Neutrophil (primary cell): ENCODE measurements around the gene TXNDC15.
"Not testable (repeated sequence)": the region's sequence is repeated elsewhere in the genome, so short reads cannot be mapped to it uniquely, and the experiment has no call there.

Source experiments
- H3K27ac ChIP-seq: fragments of 200-600 bp; sonication (generic); 2 replicates; pipeline ENCODE4 v1.5.1; 2016; ENCODE audit warnings: mild to moderate bottlenecking, moderate library complexity
- H3K27me3 ChIP-seq: fragments of 200-600 bp; sonication (generic); 2 replicates; pipeline ENCODE4 v1.6.0; 2016; ENCODE audit warnings: mild to moderate bottlenecking
- H3K36me3 ChIP-seq: fragments of 200-600 bp; sonication (generic); 2 replicates; pipeline ENCODE4 v1.5.1; 2017
- H3K4me1 ChIP-seq, 2 experiments: fragments of 200-600 bp in 1 of 2; sonication (generic) in 1 of 2; 1 replicate in 1 of 2; 2 replicates in 1 of 2; pipeline versions ENCODE4 v1.5.1 to v1.6.1; 2013 to 2016; ENCODE audit warnings: low read depth in 1 of 2, low read length in 1 of 2, mild to moderate bottlenecking in 1 of 2, moderate library complexity in 1 of 2; ENCODE audit not compliant: control insufficient read depth in 1 of 2, insufficient read depth in 1 of 2
- H3K4me3 ChIP-seq, 2 experiments: fragments of 200-600 bp in 1 of 2; sonication (generic) in 1 of 2; 1 replicate in 1 of 2; 2 replicates in 1 of 2; pipeline ENCODE4 v1.5.1; 2013 to 2016; ENCODE audit warnings: low read depth in 1 of 2, low read length in 1 of 2, mild to moderate bottlenecking in 1 of 2, moderate library complexity in 1 of 2
- H3K9me3 ChIP-seq: fragments of 200-600 bp; sonication (generic); 2 replicates; pipeline ENCODE4 v1.5.1; 2016
- TF ChIP-seq, protein P1 (sequence below): fragments of 200-600 bp; sonication (generic); IDR thresholded peaks from 2 replicates; pipeline ENCODE4 v1.5.1; 2016; ENCODE audit warnings: antibody characterized with exemption

Gene TXNDC15

DNA sequence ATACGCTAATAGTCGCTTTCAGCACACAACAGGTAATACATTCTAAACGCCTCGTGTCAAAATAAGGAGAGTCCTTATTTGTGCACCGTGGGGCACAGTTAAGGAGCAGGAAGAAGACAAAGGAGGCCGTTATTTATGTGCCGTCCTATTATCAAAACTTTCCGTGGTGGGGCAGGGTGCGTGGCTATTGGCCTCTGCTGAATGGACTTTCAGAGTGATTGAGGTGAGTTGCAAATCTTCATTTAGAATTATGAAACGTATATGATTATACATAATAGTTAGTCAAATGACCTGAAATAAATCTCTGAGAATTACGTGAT, 27.6 kb upstream of the TXNDC15 start:
- H3K4me1 ChIP-seq: peaks cover 16 to 18% of the 10 kb centered on the region in 2 experiments
- TF ChIP-seq, protein P1, sequence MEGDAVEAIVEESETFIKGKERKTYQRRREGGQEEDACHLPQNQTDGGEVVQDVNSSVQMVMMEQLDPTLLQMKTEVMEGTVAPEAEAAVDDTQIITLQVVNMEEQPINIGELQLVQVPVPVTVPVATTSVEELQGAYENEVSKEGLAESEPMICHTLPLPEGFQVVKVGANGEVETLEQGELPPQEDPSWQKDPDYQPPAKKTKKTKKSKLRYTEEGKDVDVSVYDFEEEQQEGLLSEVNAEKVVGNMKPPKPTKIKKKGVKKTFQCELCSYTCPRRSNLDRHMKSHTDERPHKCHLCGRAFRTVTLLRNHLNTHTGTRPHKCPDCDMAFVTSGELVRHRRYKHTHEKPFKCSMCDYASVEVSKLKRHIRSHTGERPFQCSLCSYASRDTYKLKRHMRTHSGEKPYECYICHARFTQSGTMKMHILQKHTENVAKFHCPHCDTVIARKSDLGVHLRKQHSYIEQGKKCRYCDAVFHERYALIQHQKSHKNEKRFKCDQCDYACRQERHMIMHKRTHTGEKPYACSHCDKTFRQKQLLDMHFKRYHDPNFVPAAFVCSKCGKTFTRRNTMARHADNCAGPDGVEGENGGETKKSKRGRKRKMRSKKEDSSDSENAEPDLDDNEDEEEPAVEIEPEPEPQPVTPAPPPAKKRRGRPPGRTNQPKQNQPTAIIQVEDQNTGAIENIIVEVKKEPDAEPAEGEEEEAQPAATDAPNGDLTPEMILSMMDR: no peak

DNA sequence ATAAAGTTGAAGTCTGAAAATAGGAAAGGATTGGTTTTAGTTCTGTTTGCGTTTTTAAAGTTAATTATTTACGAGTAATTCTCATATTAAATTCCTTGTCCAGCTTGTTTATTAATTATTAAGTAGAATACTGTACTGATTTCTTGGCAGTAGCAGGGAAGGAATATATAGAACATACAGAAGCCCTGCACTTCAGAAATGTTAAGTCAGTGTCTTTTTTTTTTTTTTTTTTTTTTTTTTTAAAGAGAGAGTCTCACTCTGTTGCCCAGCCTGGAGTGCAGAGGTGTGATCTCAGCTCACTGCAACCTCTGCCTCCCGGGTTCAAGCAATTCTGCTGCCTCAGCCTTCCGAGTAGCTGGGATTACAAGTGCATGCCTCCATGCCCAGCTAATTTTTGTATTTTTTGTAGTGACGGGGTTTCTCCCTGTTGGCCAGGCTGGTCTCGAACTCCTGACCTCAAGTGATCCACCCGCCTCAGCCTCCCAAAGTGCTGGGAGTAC, 24.7 kb upstream of the TXNDC15 start:
- H3K27me3 ChIP-seq, H3K27ac ChIP-seq, H3K4me3 ChIP-seq, H3K9me3 ChIP-seq: not testable (repeated sequence)
- peaks cover 16 to 18% of the 10 kb centered on the region in 2 experiments for H3K4me1 ChIP-seq
- H3K36me3 ChIP-seq: peaks cover 10% of the 10 kb centered on the region

More for the DNA sequence above, 27.6 kb upstream of the TXNDC15 start:
- peak overlapping the region; percentile 92 for H3K27ac ChIP-seq
- no peaks in the 10 kb centered on the region for H3K36me3 ChIP-seq
- H3K9me3 ChIP-seq: no peaks in the 10 kb centered on the region
- H3K27me3 ChIP-seq: no peaks in the 10 kb centered on the region
- peak overlapping the region; percentile 76 to 87 for H3K4me3 ChIP-seq

DNA sequence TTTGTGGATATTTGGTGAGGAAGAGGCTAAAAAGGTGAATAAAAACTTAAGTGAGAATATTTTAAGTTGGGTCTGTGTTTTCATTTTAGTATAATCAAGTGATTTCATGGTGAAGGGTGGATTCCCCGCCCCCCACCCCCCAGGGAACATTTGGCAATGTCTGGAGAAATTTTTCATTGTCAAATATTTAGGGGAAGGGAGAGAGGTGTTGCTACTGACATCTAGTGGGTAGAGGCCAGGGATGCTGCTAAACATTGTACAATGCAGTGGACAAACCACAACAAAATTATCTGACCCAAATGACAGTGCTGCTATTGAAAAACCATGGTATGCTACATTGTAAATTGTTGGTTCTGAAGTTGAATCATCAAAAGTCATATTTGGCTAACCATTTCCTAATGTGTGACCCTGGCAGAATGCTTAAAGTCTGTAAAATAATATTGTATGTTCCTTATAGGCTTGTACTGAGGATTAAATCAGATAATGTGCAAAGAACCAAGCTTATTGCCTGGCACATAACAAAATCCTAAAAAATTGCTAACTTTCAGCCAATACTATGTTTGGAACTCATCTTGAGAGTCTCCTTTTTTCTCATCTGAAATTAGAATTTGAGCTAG, 22.8 kb upstream of the TXNDC15 start:
- H3K27ac ChIP-seq: no peak overlapping the region
- no peaks in the 10 kb centered on the region for H3K9me3 ChIP-seq
- H3K4me3 ChIP-seq: no peak overlapping the region
- H3K4me1 ChIP-seq: peaks cover 10 to 11% of the 10 kb centered on the region in 2 experiments
- H3K27me3 ChIP-seq: no peaks in the 10 kb centered on the region
- H3K36me3 ChIP-seq: peaks cover 30% of the 10 kb centered on the region
- TF ChIP-seq, protein P1: no peak

DNA sequence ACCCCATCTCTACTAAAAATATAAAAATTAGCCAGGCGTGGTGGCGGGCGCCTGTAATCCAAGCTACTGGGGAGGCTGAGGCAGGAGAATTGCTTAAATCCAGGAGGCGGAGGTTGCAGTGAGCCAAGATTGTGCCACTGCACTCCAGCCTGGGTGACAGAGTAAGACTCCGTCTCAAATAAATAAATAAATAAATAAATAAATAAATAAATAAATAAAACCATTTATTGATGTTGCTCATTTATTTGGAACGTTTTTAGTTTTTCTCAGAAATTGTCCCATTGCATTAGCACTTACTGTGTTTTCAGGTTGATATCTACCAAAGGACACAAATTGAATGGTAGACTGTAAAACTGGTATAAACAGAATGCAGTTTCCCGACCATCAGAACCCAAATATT, 17.7 kb upstream of the TXNDC15 start:
- H3K36me3 ChIP-seq: peaks cover 52% of the 10 kb centered on the region
- not testable (repeated sequence) for H3K4me1 ChIP-seq, H3K4me3 ChIP-seq, H3K9me3 ChIP-seq, H3K27me3 ChIP-seq, H3K27ac ChIP-seq

DNA sequence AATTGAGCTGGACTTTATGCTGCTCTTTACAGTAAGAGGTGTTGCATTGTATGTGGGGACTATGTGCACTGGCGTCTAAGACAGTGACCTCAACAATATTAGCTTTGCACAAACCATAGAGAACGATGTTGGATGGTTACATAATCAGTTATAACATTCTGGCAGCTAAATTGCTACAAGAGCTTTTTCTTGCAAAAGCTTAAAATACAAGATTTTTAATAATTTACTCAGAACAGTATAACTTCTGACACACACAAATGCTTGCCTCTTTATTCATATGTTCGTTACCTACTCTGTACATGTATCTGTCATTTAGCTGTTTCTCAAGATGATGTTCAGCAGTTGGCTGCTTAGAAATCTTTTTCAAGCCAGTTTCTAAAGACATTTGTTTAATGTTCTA, 16.8 kb upstream of the TXNDC15 start:
- Histone ChIP-seq H3K4me1 (no peaks in the 10 kb centered on the region), H3K27me3 (no peaks in the 10 kb centered on the region), H3K9me3 (no peaks in the 10 kb centered on the region), H3K27ac (no peak overlapping the region), H3K36me3 (peaks cover 50% of the 10 kb centered on the region), H3K4me3 (no peak overlapping the region)
- TF ChIP-seq, protein P1: no peak

DNA sequence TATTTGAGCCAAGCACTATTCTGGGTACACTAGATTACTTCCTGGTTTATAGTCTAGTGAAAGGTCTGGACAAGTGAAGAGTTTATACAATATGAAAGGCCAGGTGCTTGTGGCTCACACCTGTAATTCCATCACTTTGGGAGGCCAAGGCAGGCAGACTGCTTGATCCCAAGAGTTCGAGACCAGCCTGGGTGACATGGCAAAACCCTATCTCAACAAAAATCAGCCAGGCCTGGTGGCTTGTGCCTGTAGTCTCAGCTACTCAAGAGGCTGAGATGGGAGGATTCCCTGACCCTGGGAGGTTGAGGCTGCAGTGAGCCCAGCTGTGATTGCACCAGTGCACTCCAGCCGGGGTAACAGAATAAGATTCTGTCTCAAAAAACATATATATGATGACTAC, 9.5 kb upstream of the TXNDC15 start:
- Histone ChIP-seq H3K27ac (no peak overlapping the region), H3K27me3 (no peaks in the 10 kb centered on the region), H3K4me1 (no peaks in the 10 kb centered on the region), H3K36me3 (peaks cover 6% of the 10 kb centered on the region), H3K4me3 (no peak overlapping the region), H3K9me3 (no peaks in the 10 kb centered on the region)
- TF ChIP-seq, protein P1: no peak
